T-helper 22 cell (primary cell): ENCODE measurements around the gene CXCR5.

Source experiments
- DNase-seq: peaks from one replicate; pipeline ENCODE4 v3.0.0-alpha.2; 2020; ENCODE audit warnings: low read depth

CXCR5 gene

DNA sequence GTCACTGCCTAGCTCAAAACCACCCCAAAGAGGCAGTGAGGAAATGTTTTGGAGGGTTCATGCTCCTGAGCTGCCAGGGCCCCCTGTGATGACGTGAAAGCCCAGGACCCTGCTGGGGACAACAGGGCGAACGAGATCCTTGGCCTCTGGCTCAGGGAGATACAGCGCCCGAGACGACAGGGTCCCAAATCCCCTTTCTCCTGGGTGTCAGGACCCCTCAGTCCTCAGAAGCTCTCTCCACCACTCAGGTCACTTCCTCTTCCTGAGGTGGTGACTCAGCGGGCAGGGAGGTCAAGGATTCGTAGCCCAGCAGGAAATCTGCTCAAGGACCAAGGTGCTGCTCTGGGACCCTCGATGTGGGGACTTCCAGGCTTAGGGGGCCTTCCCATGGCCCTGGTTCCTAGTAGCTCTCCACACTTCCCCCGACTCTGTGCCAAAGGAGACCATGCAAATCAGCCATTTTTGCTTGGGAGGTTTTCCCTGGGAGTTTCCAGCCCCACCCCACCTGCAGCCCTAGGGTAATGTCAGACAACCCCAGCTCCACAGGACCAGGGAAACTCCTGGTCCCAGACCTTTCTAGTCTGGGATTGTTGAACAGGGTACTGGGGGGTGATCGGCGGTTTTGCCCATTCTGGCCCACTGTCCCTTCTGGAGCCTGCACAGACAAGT lies 29.2 kb downstream of the CXCR5 start:
- DNase-seq, result peak; percentile 37

DNA sequence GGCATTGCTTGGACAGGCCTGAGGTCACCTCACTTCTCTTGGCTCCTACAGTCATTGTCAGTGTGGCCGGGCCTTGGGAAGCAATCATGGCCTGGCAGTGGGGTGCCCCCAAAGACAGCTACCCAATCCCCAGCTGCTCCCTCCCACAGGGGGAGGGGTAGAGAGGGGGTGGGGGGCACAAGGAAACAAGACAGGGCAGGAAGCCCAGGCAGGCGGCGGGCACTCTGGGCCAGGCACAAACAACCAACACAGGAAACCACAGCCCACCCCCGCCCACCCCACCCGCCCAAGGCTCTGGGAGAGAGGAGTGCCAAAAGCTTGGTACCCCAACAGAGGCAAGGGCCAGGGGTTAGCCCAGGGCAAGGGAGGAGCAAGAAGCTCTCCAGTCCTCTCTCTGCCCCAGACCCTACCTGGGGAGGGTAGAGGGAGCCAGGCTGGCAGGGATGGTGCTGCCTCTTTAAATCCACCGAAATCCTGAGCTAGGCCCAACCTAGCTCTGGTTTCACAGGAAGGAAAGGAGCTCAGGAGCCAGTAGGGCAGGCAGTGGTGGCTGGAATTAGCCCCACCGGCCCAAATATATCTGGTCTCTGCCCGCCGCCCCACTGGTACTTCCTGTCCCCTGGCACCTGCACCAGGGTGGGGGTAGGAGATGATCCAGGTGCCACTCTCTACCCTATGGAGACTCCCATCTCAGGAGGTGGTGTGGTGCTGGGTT lies 29.9 kb downstream of the CXCR5 start:
- no peak for DNase-seq

- peak; percentile 84 for DNase-seq
Observed at GRCh38 chr11:118914178-118914918, 30.7 kb downstream of the CXCR5 start.

GRCh38 chr11:118914987-118915386 lies 31.3 kb downstream of the CXCR5 start:
- no peak for DNase-seq

DNA sequence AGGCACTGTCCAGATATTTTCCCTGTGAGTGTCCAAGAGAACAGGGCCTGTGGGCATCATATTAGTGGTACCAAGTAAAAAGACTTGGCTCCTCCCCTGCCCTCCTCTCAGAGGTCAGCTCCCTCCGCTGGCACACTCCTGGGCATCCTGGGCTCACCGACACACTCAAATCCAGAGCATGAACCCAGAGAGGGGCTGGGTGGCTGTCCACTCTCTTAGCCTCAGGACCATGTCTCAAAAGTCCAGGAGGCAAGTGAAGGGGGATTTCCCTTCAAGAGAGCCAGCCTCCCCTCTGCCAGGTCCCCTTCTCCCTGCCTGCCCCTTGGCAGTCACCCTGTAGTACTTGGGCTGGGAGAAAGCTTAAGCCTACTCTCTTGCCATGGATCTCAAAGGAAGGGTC lies 31.7 kb downstream of the CXCR5 start:
- DNase-seq, result no peak

GRCh38 chr11:118915941-118916841 lies 32.5 kb downstream of the CXCR5 start:
- no peak for DNase-seq

- DNase-seq, result no peak
Observed at GRCh38 chr11:118916842-118917388, 33.2 kb downstream of the CXCR5 start.

- peak; percentile 64 for DNase-seq
Observed at GRCh38 chr11:118917481-118918127, 33.9 kb downstream of the CXCR5 start.

DNA sequence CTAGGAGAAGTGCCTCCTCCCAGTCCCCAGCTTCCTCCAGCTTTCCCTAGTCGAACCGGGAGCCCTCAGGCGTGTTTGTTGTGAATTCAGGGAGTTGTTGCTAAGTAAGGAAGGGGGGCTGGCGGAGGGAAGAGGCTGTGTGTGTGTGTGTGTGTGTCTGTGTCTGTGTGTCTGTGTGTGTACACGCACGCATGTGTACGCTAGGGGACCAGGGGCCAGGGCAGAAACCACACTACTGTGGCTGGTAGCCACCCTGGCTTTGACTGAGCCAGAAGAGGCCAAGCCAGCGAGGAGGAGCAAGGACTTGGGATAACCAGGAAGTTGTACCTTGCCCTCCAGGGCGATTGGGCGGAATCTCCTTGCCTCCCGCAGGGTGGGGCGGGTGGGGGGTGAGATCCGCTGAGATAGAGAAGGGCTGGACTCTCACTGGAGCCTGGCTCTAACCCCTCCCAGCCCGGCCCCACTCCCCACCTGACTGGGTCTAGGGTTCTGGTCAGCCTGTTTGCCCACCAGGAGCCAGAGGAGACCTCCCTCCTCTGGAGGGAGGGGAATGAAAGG lies 34.5 kb downstream of the CXCR5 start:
- DNase-seq, result no peak

DNA sequence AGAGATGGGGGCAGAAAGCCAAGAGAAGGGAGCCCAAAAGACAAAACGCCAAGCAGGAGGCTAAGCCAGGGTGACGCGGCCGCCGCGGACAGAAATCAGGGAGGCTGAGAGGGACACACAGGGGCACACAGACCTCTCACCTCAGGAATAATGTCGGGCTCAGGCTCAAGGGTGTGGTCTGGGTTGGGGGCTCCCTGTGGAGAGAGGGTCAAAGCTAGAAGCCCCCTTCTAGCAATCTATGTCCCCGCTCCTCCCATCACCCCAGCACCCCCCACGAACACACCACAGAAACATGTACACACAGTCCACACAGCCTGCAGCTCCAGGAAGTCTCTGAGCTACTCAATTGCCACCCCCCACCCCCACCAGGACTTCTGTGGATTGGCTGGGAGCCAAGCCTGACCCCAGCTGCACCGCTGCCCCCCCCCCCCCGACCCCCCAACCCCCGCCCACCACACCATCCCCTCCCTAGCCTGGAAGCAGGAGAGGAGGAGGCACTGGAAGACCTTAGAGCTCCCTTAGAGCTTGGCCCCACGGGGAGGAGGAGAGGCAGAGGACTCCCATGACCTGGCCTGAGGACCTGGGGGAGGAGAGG lies 35.1 kb downstream of the CXCR5 start:
- DNase-seq, result no peak

DNA sequence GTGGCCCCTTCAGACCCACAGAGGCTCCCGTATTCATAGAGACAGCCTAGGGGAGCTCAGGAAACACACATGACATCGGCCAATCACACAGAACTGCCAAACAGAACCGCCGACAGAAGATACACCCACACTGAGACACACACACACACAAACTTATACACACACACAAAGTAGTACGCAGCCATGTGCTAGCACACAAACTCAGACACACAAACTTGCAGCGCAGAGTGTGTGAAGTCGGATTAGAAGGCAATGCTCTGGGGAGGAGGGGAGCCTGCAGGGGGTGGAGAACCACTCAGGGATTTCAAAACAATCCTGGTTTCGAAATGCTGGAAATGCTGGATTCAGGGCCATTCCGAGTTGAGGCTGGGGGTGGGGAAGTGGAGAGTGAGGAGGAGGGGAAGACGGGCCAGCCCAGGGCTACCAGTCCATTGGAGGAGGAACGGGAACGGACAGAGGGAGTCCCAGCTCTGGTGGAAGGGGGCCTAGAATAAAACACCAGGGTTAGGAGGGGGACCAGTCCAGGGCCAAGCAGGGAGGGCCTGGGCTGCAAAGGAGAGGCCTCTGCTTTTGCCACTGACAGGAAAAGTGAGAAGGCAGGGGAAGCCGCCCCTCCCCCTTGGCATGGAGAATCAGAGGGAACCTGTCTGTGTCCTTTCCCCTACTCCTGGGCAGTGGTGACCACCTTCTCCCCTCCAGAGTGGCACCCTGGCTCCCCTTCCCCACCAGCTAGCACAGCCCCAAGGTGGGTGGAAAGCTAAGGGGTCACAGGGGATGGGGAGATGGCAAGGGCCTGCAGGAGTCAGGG lies 37.6 kb downstream of the CXCR5 start:
- no peak for DNase-seq

DNA sequence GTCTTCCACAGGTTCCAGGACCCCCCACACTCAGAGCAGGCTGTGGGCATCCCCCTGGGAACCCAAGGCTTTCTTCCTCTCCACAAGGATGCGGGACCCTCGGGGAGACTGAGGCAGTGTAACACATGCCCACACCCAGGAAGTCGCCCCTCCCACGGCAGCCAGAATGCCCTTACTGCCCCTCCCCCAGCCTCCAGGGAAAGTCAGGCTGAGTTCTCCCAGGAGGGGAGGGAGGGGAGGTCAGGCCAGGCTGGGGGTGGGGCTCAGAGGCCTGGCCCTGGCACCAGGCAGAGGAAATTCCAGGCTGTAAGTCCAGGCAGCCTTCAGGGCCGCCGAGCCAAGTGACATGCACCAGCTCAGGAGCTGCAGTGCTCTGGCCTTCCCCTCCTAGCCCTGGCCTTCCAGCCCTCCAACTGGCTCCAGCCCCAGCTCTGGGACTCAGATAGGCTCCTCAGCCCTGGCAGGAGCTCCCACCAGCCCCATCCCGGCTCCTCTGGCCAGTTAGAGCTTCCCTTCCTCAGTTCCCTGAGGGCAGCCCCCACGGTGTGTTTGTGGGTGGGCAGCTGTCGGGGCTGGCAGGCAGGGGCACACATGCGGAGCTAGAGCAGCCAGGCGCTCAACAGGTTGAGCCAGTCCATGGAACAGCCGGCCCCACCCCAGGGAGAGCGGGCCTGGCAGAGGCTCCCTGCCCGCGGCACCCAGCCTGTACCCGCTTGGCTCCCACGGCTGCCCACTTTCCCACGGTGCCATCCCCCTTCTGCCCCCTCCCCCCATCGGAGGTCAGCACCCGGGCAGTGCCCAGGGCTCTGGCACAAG lies 38.4 kb downstream of the CXCR5 start:
- DNase-seq, result no peak

DNA sequence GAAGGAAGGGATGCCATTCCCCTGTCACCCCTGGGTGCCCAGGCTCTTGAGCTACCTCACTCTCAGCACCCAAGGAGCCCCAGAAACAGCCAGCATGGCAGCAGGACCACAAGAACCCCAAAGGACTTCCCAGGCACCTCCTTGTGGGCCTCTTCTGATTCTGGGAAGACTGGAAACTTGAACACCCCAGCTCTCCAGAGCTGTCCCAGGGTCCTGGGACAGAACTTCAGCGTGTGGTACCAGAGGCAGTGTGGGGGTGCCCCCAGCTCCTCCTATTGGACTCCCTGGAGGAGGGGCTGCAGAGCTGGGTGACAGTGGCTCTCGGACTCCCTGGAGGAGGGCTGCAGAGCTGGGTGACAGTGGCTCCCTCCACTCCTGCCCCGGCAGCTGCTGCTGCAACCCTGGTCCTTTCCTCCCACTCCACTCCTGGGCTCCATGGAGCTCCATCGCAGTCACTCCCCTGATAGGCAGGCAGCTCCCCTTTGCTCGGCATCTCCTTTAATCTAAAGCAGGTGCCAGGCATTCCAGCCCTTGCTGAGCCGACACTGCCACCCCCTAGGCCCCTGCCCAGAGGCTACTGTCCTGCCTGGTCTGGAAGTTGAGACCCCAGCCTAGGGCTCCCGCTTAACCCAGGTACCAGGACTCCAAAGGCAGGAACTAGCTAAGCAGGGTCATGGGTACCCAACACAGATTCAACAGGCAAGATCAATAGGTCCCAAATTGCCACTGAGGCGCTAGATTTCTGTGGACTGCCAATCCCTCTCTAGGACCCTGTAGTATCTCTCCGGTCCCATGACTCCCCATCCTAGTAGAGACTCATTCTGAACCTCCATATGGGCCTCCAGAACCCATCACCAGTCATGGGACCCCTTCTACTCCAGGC lies 39.3 kb downstream of the CXCR5 start:
- no peak for DNase-seq

GRCh38 chr11:118923721-118924587 lies 40.3 kb downstream of the CXCR5 start:
- no peak for DNase-seq

DNA sequence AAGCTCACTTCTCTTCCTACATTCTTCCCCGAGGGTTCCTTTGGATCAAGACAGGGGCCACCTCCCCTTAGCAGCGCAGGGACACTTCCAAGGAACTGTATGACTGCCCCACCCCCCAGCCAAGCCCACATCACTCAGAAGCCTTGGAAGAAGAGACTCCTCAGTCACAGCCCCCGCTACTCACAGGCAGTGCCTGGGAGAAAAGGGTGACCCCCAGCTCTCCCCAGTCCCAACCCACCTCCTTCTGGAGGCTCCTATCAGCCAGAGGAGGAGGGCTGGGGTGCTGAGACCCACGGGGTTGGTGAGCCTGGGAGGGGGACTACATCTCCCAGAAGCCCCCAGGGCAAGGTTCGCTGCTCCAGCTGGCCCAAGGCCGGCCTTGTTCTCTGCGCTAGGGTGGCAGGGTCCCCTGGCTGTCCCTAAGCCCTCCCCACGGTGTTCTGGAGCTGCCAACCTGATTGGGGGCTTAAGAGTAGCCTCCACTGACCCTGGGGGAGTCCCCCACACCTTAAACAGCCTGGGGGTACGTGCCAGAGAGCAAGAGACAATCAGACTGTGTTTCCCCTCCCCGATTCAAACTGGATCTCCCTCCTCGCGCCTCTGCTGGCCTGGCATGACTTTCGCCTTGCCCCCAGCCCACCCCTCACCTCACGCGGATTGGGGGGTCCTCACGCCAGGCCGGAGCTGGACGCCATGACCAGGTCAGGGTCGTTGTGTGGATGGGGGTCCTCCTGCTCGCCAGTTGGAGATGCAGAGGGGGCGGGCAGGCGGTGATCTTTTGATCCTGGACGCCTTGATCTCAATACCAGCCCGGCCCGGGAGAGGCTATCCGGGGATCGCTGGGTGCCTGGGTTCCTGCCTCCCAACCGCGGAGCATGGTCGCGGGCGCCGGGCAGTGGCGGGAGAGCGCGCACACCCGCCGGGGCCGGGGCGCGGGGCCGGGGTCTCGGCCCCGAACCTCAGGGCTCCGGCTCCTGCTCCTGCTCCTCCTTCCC lies 41.2 kb downstream of the CXCR5 start:
- no peak for DNase-seq
